H1 (cell line): Measurements from ENCODE around the gene MTFR1L.

Experiments
- BRCA1 ChIP-seq: IDR thresholded peaks from 2 replicates; pipeline ENCODE4 v1.6.1; 2012; ENCODE audit warnings: low read depth, low read length, improper control_type of control experiment
- CBX5 ChIP-seq: fragments of 300-800, 300-1000 bp; sonication (generic); IDR thresholded peaks from 2 replicates; pipeline ENCODE4 v1.7.1; 2016; ENCODE audit warnings: antibody characterized with exemption, low read length, low read depth
- EZH2 ChIP-seq: fragments of 200-600 bp; sonication (generic); IDR thresholded peaks from 2 replicates; pipeline ENCODE4 v1.7.1; 2012; ENCODE audit warnings: low read depth, mild to moderate bottlenecking, moderate library complexity, low read length, inconsistent platforms; ENCODE audit not compliant: severe bottlenecking
- KDM1A ChIP-seq: fragments of 200-600, 300-600 bp; sonication (generic); IDR thresholded peaks from 2 replicates; pipeline ENCODE4 v1.7.1; 2016; ENCODE audit warnings: mild to moderate bottlenecking, low read length, borderline replicate concordance
- NANOG ChIP-seq: IDR thresholded peaks from 2 replicates; pipeline ENCODE4 v1.6.1; 2011; ENCODE audit warnings: low read length, low read depth, mild to moderate bottlenecking, inconsistent platforms; ENCODE audit not compliant: insufficient read depth, poor library complexity, severe bottlenecking
- PHF8 ChIP-seq: fragments of 200-600 bp; sonication (generic); conservative IDR thresholded peaks from 2 replicates; pipeline ENCODE4 v1.7.1; 2012; ENCODE audit warnings: low read depth, mild to moderate bottlenecking, inconsistent platforms, low read length, moderate library complexity
- TAF7 ChIP-seq: optimal IDR thresholded peaks from 2 replicates; pipeline ENCODE3; 2011; ENCODE audit warnings: low read depth, mild to moderate bottlenecking, inconsistent platforms, low read length, moderate library complexity, borderline replicate concordance
- TF ChIP-seq, protein P1 (sequence below): IDR thresholded peaks from 2 replicates; pipeline ENCODE4 v1.6.1; 2011; ENCODE audit warnings: low read depth, mild to moderate bottlenecking, low read length; ENCODE audit not compliant: insufficient read depth
- TF ChIP-seq, protein P2 (sequence below): IDR thresholded peaks from 2 replicates; pipeline ENCODE4 v1.6.1; 2012; ENCODE audit warnings: low read length, inconsistent platforms
- TF ChIP-seq, protein P3 (sequence below), 3 experiments: IDR thresholded peaks; 1 replicate in 2 of 3; 2 replicates in 1 of 3; pipeline versions ENCODE4 v1.5.1 to v1.6.1; 2011; ENCODE audit warnings: low read length in 3 of 3, mild to moderate bottlenecking in 3 of 3, inconsistent platforms in 2 of 3, low read depth in 1 of 3, moderate library complexity in 1 of 3; ENCODE audit not compliant: insufficient read depth in 1 of 3; ENCODE audit errors: control extremely low read depth in 1 of 3
- TF ChIP-seq, protein P4 (sequence below): IDR thresholded peaks from 2 replicates; pipeline ENCODE4 v1.6.1; 2012; ENCODE audit warnings: inconsistent platforms

DNA sequence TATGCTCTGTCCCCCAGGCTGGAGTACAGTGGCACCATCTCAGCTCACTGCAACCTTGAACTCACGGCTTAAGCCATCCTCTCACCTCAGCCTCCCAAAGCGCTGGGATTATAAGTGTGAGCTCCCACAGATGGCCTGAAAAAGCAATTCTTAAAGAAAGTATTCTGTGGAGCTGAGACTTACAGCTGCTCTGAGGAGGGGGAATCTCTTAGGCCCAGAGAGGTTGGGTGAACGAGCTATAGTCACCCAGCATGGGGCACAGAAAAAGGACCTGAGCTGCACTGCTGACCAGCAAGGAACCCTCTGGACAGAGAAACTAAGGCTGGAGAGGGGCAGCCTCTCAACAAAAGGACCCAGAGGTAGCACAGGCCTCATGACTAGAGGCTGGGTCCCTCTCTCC, 54.5 kb downstream of the MTFR1L start:
- TF ChIP-seq, protein P1, sequence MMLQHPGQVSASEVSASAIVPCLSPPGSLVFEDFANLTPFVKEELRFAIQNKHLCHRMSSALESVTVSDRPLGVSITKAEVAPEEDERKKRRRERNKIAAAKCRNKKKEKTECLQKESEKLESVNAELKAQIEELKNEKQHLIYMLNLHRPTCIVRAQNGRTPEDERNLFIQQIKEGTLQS: no peak
- TF ChIP-seq, protein P2, sequence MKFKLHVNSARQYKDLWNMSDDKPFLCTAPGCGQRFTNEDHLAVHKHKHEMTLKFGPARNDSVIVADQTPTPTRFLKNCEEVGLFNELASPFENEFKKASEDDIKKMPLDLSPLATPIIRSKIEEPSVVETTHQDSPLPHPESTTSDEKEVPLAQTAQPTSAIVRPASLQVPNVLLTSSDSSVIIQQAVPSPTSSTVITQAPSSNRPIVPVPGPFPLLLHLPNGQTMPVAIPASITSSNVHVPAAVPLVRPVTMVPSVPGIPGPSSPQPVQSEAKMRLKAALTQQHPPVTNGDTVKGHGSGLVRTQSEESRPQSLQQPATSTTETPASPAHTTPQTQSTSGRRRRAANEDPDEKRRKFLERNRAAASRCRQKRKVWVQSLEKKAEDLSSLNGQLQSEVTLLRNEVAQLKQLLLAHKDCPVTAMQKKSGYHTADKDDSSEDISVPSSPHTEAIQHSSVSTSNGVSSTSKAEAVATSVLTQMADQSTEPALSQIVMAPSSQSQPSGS: no peak
- no peak for TF ChIP-seq TAF7
- TF ChIP-seq, protein P3, sequence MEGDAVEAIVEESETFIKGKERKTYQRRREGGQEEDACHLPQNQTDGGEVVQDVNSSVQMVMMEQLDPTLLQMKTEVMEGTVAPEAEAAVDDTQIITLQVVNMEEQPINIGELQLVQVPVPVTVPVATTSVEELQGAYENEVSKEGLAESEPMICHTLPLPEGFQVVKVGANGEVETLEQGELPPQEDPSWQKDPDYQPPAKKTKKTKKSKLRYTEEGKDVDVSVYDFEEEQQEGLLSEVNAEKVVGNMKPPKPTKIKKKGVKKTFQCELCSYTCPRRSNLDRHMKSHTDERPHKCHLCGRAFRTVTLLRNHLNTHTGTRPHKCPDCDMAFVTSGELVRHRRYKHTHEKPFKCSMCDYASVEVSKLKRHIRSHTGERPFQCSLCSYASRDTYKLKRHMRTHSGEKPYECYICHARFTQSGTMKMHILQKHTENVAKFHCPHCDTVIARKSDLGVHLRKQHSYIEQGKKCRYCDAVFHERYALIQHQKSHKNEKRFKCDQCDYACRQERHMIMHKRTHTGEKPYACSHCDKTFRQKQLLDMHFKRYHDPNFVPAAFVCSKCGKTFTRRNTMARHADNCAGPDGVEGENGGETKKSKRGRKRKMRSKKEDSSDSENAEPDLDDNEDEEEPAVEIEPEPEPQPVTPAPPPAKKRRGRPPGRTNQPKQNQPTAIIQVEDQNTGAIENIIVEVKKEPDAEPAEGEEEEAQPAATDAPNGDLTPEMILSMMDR (IDR thresholded peaks at IDR 0.05; ENCODE audit: control extremely low read depth in 1 of 3, insufficient read depth in 1 of 3, low read depth in 1 of 3, low read length in 3 of 3): no peak
- TF ChIP-seq NANOG: no peak
- TF ChIP-seq BRCA1: no peak
- no peak for TF ChIP-seq EZH2
- TF ChIP-seq PHF8: no peak
- TF ChIP-seq, protein P4, sequence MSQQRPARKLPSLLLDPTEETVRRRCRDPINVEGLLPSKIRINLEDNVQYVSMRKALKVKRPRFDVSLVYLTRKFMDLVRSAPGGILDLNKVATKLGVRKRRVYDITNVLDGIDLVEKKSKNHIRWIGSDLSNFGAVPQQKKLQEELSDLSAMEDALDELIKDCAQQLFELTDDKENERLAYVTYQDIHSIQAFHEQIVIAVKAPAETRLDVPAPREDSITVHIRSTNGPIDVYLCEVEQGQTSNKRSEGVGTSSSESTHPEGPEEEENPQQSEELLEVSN: no peak
- TF ChIP-seq CBX5: no peak
- no peak for TF ChIP-seq KDM1A
